HepG2 (cell line): ENCODE measurements around the gene PDLIM7. TPM values are rescaled to one million over a fixed set of nuclear protein-coding genes. Genes with fewer than 3 reads are reported as not detected.

ENCODE experiments used
- ATAC-seq: fragments of 200-7000 bp; cut with Tn5 transposase; 3 replicates; pipeline ENCODE4 v1.9.1; 2020; ENCODE audit warnings: mild to moderate bottlenecking, moderate library complexity
- BruUV-seq: library from RNA; stranded (reverse); fragments of 400-500 nt; replicated peaks from 2 replicates; lab custom pipeline; 2021; lab: Mats Ljungman, UMichigan
- CTCF ChIA-PET: fragments of 300-600 bp; formaldehyde crosslinking; extraction: SDS; loops from one replicate; lab custom pipeline; 2021; ENCODE audit warnings: low total read pairs, inconsistent platforms, low intra/inter-chr PET ratio; lab: Yijun Ruan, JAX
- POLR2A ChIA-PET: fragments of 350-600 bp; sonication (Branson Sonifier 250); formaldehyde crosslinking; loops from one replicate; lab custom pipeline; 2020; ENCODE audit warnings: antibody characterized with exemption, inconsistent platforms; lab: Yijun Ruan, JAX
- DNase-seq: peaks from one replicate; pipeline ENCODE4 v3.0.0-alpha.2; 2015; ENCODE audit warnings: low spot score
- FAIRE-seq: peaks from 3 replicates; lab custom pipeline; 2011; peaks lifted over from hg19 to GRCh38; lab: Jason Lieb, UNC
- H2AFZ ChIP-seq: one replicate; pipeline ENCODE4 v1.6.1; 2011; ENCODE audit warnings: low read length, inconsistent platforms
- H3K27ac ChIP-seq: fragments of 300-600 bp; 3 replicates; pipeline ENCODE4 v1.8.0; 2011; ENCODE audit warnings: mixed run types, mild to moderate bottlenecking, mixed read lengths, low read length, inconsistent platforms; ENCODE audit not compliant: insufficient read depth; ENCODE audit errors: extremely low read length
- H3K27me3 ChIP-seq, 2 experiments: fragments of 200-600 bp in 1 of 2; 2 replicates in 1 of 2; 3 replicates in 1 of 2; pipeline versions ENCODE4 v1.6.0 to v1.8.0; 2011; ENCODE audit warnings: low read length in 2 of 2, mild to moderate bottlenecking in 2 of 2, moderate library complexity in 2 of 2, inconsistent platforms in 1 of 2; ENCODE audit not compliant: insufficient read depth in 2 of 2, control insufficient read depth in 1 of 2
- H3K36me3 ChIP-seq, 2 experiments: fragments of 200-600 bp in 1 of 2; replicated peaks in 1 of 2; 2 replicates in 1 of 2; 3 replicates in 1 of 2; pipeline versions ENCODE4 v1.5.1 to v1.8.0; 2011; ENCODE audit warnings: low read length in 2 of 2, inconsistent platforms in 1 of 2; ENCODE audit not compliant: insufficient read depth in 2 of 2, control insufficient read depth in 1 of 2
- H3K4me1 ChIP-seq: 2 replicates; pipeline ENCODE4 v1.5.1; 2012; ENCODE audit warnings: low read length, inconsistent platforms; ENCODE audit not compliant: insufficient read depth
- H3K4me2 ChIP-seq: 2 replicates; pipeline ENCODE4 v1.6.0; 2011; ENCODE audit warnings: low read depth, low read length, inconsistent platforms
- H3K4me3 ChIP-seq, 3 experiments: fragments of 200-600 bp in 1 of 3; sonication (generic), shearing (Covaris generic) in 1 of 3; replicated peaks in 1 of 3; 2 replicates each; pipeline ENCODE4 v1.5.1; 2011 to 2016; ENCODE audit warnings: low read length in 3 of 3, inconsistent platforms in 2 of 3, low read depth in 2 of 3, mild to moderate bottlenecking in 2 of 3, control low read depth in 1 of 3, mixed read lengths in 1 of 3; ENCODE audit not compliant: insufficient read depth in 1 of 3
- H3K79me2 ChIP-seq: one replicate; pipeline ENCODE4 v1.6.1; 2011; ENCODE audit warnings: low read length, inconsistent platforms; ENCODE audit not compliant: insufficient read depth
- H3K9ac ChIP-seq: 2 replicates; pipeline ENCODE4 v1.6.0; 2011; ENCODE audit warnings: mild to moderate bottlenecking, low read depth, low read length, inconsistent platforms; ENCODE audit not compliant: insufficient read depth
- H3K9me3 ChIP-seq: 2 replicates; pipeline ENCODE4 v1.5.1; 2012; ENCODE audit warnings: mild to moderate bottlenecking, low read length
- H4K20me1 ChIP-seq: 2 replicates; pipeline ENCODE4 v1.6.0; 2011; ENCODE audit warnings: inconsistent platforms, mild to moderate bottlenecking, low read length, moderate library complexity; ENCODE audit not compliant: insufficient read depth
- CCAR2 ChIP-seq: fragments of 200-400 bp; formaldehyde crosslinking; optimal IDR thresholded peaks from 2 replicates; pipeline ENCODE3; 2018; ENCODE audit warnings: low read depth, mild to moderate bottlenecking, low read length, moderate library complexity
- CENPBD1 ChIP-seq: sonication (generic); formaldehyde crosslinking; IDR thresholded peaks from 2 replicates; pipeline ENCODE4 v1.8.0; 2022; ENCODE audit warnings: missing genetic modification reagents, low read depth, mild to moderate bottlenecking, borderline replicate concordance
- DBP ChIP-seq: sonication (generic); formaldehyde crosslinking; IDR thresholded peaks from 2 replicates; pipeline ENCODE4 v1.4.0; 2020; ENCODE audit warnings: missing genetic modification reagents; ENCODE audit errors: not compliant biosample characterization
- ELF1 ChIP-seq: sonication (generic); formaldehyde crosslinking; IDR thresholded peaks from 2 replicates; pipeline ENCODE4 v1.4.0; 2020; ENCODE audit warnings: missing genetic modification reagents
- IKZF1 ChIP-seq: fragments of 450-650 bp; IDR thresholded peaks from 2 replicates; pipeline ENCODE4 v1.7.1; 2016
- JDP2 ChIP-seq: sonication (generic); formaldehyde crosslinking; IDR thresholded peaks from 2 replicates; pipeline ENCODE4 v1.8.1; 2022; ENCODE audit warnings: missing genetic modification reagents, borderline replicate concordance
- KLF15 ChIP-seq: sonication (generic); formaldehyde crosslinking; IDR thresholded peaks from 2 replicates; pipeline ENCODE4 v1.8.1; 2023; ENCODE audit warnings: borderline replicate concordance, mild to moderate bottlenecking, inconsistent platforms, missing genetic modification reagents, mixed read lengths
- PCBP1 ChIP-seq: fragments of 200-400 bp; formaldehyde crosslinking; IDR thresholded peaks from 2 replicates; pipeline ENCODE4 v1.6.1; 2017; ENCODE audit warnings: mild to moderate bottlenecking, low read depth, low read length, borderline replicate concordance
- PLRG1 ChIP-seq: fragments of 450-650 bp; conservative IDR thresholded peaks from 2 replicates; pipeline ENCODE4 v1.6.1; 2016
- SMARCC2 ChIP-seq: fragments of 450-650 bp; IDR thresholded peaks from 2 replicates; pipeline ENCODE4 v1.6.1; 2017; ENCODE audit warnings: antibody characterized with exemption, mild to moderate bottlenecking
- TOE1 ChIP-seq: sonication (generic); formaldehyde crosslinking; IDR thresholded peaks from 2 replicates; pipeline ENCODE4 v1.4.0; 2020; ENCODE audit warnings: mild to moderate bottlenecking, missing genetic modification reagents
- TRAFD1 ChIP-seq: sonication (generic); formaldehyde crosslinking; IDR thresholded peaks from 2 replicates; pipeline ENCODE4 v1.5.1; 2020; ENCODE audit warnings: missing genetic modification reagents, mild to moderate bottlenecking, borderline replicate concordance
- ZC3H13 ChIP-seq: sonication (generic); formaldehyde crosslinking; IDR thresholded peaks from 2 replicates; pipeline ENCODE4 v1.8.1; 2023; ENCODE audit warnings: mild to moderate bottlenecking, missing genetic modification reagents, moderate library complexity
- ZFP36L1 ChIP-seq: sonication (generic); formaldehyde crosslinking; IDR thresholded peaks from 2 replicates; pipeline ENCODE4 v1.8.0; 2022; ENCODE audit warnings: mild to moderate bottlenecking, missing genetic modification reagents, moderate library complexity
- ZKSCAN5 ChIP-seq: sonication (generic); formaldehyde crosslinking; IDR thresholded peaks from 2 replicates; pipeline ENCODE4 v1.5.1; 2020; ENCODE audit warnings: mild to moderate bottlenecking, missing genetic modification reagents
- ZNF10 ChIP-seq: sonication (generic); formaldehyde crosslinking; IDR thresholded peaks from 2 replicates; pipeline ENCODE4 v1.4.0; 2020; ENCODE audit warnings: mild to moderate bottlenecking, low read depth, missing genetic modification reagents, borderline replicate concordance
- ZNF180 ChIP-seq: sonication (generic); formaldehyde crosslinking; IDR thresholded peaks from 2 replicates; pipeline ENCODE4 v1.4.0; 2020; ENCODE audit warnings: low read depth, missing genetic modification reagents, borderline replicate concordance
- ZNF331 ChIP-seq: sonication (generic); formaldehyde crosslinking; IDR thresholded peaks from 2 replicates; pipeline ENCODE4 v1.4.0; 2020; ENCODE audit warnings: missing genetic modification reagents
- ZNF710 ChIP-seq: sonication (generic); formaldehyde crosslinking; IDR thresholded peaks from 2 replicates; pipeline ENCODE4 v1.5.0; 2020; ENCODE audit warnings: mild to moderate bottlenecking, missing genetic modification reagents, borderline replicate concordance
- ZSCAN22 ChIP-seq: sonication (generic); formaldehyde crosslinking; IDR thresholded peaks from 2 replicates; pipeline ENCODE4 v1.4.0; 2020; ENCODE audit warnings: mild to moderate bottlenecking, missing genetic modification reagents
- WGBS: methylation state at CpG from one replicate; pipeline ENCODE4 v1.1.6; 2017; ENCODE audit warnings: low lambda C conversion rate; 5-methylcytosine and 5-hydroxymethylcytosine counted together
- in situ Hi-C: cut with HindIII; loops from 2 replicates; pipeline ENCODE4 v1.10.0; 2017; ENCODE audit warnings: low pct_unique_long_range_greater_than_20kb; ENCODE audit not compliant: extremely low pct_ligation_motif_present
- intact Hi-C: fragments of 100-400 bp; cut with micrococcal nuclease; formaldehyde crosslinking; loops from one replicate; pipeline ENCODE4 v1.10.0; 2022; ENCODE audit not compliant: unreplicated experiment
- polyA plus RNA-seq, 8 experiments: library from polyadenylated mRNA; depleted of rRNA in 3 of 8; stranded (reverse) in 7 of 8; unstranded in 1 of 8; fragments of >200 nt; fragmentation: Illumina TruSeq in 4 of 8; extraction: Trizol in 4 of 8; gene quantifications; 2 replicates each; pipeline versions ENCODE4 v1.2.1 to v1.2.3, GENCODE V29; 2011 to 2016; ENCODE audit warnings: low read depth in 4 of 8, missing spikeins in 1 of 8, mixed read lengths in 1 of 8; ENCODE audit not compliant: insufficient read depth in 1 of 8
- total RNA-seq, 5 experiments: library from RNA; depleted of rRNA; stranded (reverse); fragments of >200 nt; fragmentation: Illumina TruSeq; extraction: Trizol; gene quantifications; 2 replicates each; pipeline ENCODE4 v1.2.3, GENCODE V29; 2016; ENCODE audit warnings: low read depth in 1 of 5

Gene PDLIM7
- total and polyA plus RNA-seq, 2 of the 13 experiments (the other 11 are each of a cell fraction or from before 2014, with no cell fraction given), result 21.1 to 31.3 TPM

- H3K36me3 ChIP-seq, result peaks cover under 1 to 3% of the 10 kb centered on the region in 2 experiments; a peak in 1 of 5 replicates
- peaks cover 53% of the 10 kb centered on the region for H3K4me1 ChIP-seq
- peak overlapping the region; percentile 99 for H3K4me2 ChIP-seq
- intact Hi-C loops, result loop anchor here (5.0 kb wide), 1 partner anchor 120 kb away; no protein-coding TSS in a partner anchor
- ChIA-PET CTCF (interaction anchor here (1.4 kb wide), 1 partner anchor 9 kb away, joined by 5 read pairs; no protein-coding TSS in a partner anchor), POLR2A (interaction anchor here (0.7 to 4.2 kb wide), 24 partner anchors 8 to 96 kb away, joined by 3 to 19 read pairs (median 4); partner anchors contain the start of genes F12, GRK6, LMAN2 and PDLIM7)
- FAIRE-seq (peak; percentile 75), DNase-seq (peak; percentile 91), ATAC-seq (peak; percentile 84)
- H3K27me3 ChIP-seq, result no peaks in the 10 kb centered on the region
- peaks cover 2% of the 10 kb centered on the region; the same call in 1 of the 2 replicates for H4K20me1 ChIP-seq
- H3K79me2 ChIP-seq, result no peaks in the 10 kb centered on the region
- H3K9ac ChIP-seq, result peak overlapping the region; percentile 82
- in situ Hi-C loops, result loop anchor here (5.0 kb wide), 1 partner anchor 135 kb away; the partner anchor contains the start of gene MXD3
- H3K27ac ChIP-seq, result peak overlapping the region; percentile 74
- no peak overlapping the region for H2AFZ ChIP-seq
- peak overlapping the region; percentile 46 to 80 (median 55); a peak in 5 of 6 replicates for H3K4me3 ChIP-seq
- no peaks in the 10 kb centered on the region for H3K9me3 ChIP-seq
- WGBS, result 0% methylated on average over 7 of the region's 23 CpGs
- no TSS peak for BruUV-seq
- TF ChIP-seq ZNF710 (no peak), ZSCAN22 (CRISPR knock-in tag) (no peak), ZNF331 (CRISPR knock-in tag) (peak; percentile 35; the same call in 1 of the 2 replicates), ZFP36L1 (CRISPR knock-in tag) (no peak), KLF15 (no peak), JDP2 (CRISPR knock-in tag) (no peak), TOE1 (no peak), CCAR2 (no peak), DBP (CRISPR knock-in tag) (no peak), IKZF1 (no peak), ZKSCAN5 (CRISPR knock-in tag) (no peak), PLRG1 (no peak), CENPBD1 (CRISPR knock-in tag) (no peak), TRAFD1 (CRISPR knock-in tag) (no peak), ELF1 (CRISPR knock-in tag) (0 out of 2 replicates have a peak, but pooled peaks have one; percentile 9), PCBP1 (no peak), ZC3H13 (CRISPR knock-in tag) (0 out of 2 replicates have a peak, but pooled peaks have one; percentile 35), SMARCC2 (no peak), ZNF10 (CRISPR knock-in tag) (no peak), ZNF180 (CRISPR knock-in tag) (no peak)
These were observed 49.7 kb downstream of the PDLIM7 start for GRCh38 chr5:177447611-177448243.
